Duodenal mucosa (tissue), 2 donors: ENCODE measurements around the gene NECTIN1.

Source experiments
- H3K27ac ChIP-seq: one replicate; pipeline ENCODE4 v1.7.0; 2013; ENCODE audit warnings: low read depth, low read length
- H3K27me3 ChIP-seq, 2 donors: one replicate each; pipeline ENCODE4 v1.7.0; 2013; ENCODE audit warnings: low read length in 2 of 2, control low read depth in 1 of 2; ENCODE audit not compliant: insufficient read depth in 2 of 2, control insufficient read depth in 1 of 2
- H3K36me3 ChIP-seq, 2 donors: one replicate each; pipeline ENCODE4 v1.7.0; 2013; ENCODE audit warnings: low read length in 2 of 2, control low read depth in 1 of 2; ENCODE audit not compliant: insufficient read depth in 2 of 2, control insufficient read depth in 1 of 2
- H3K4me1 ChIP-seq, 2 donors: one replicate each; pipeline ENCODE4 v1.7.0; 2013; ENCODE audit warnings: low read length in 2 of 2, control low read depth in 1 of 2; ENCODE audit not compliant: insufficient read depth in 2 of 2, control insufficient read depth in 1 of 2
- H3K4me3 ChIP-seq, 2 donors: one replicate each; pipeline ENCODE4 v1.7.0; 2013; ENCODE audit warnings: low read length in 2 of 2, low read depth in 1 of 2
- H3K9ac ChIP-seq, 2 donors: one replicate each; pipeline ENCODE4 v1.7.0; 2013; ENCODE audit warnings: low read length in 2 of 2, low read depth in 1 of 2
- H3K9me3 ChIP-seq, 2 donors: one replicate each; pipeline ENCODE4 v1.7.0; 2013; ENCODE audit warnings: low read length in 2 of 2, control low read depth in 1 of 2; ENCODE audit not compliant: control insufficient read depth in 1 of 2

NECTIN1 gene

GRCh38 chr11:119745112-119745511 is 16.1 kb upstream of the NECTIN1 start:
- H3K4me1 ChIP-seq: peaks cover 23 to 31% of the 10 kb centered on the region in 2 donors
- H3K27me3 ChIP-seq: peaks cover 11 to 12% of the 10 kb centered on the region in 2 donors
- no peak overlapping the region for H3K9ac ChIP-seq
- no peaks in the 10 kb centered on the region for H3K9me3 ChIP-seq
- no peaks in the 10 kb centered on the region for H3K36me3 ChIP-seq
- H3K4me3 ChIP-seq: no peak overlapping the region
- no peak overlapping the region for H3K27ac ChIP-seq

GRCh38 chr11:119744577-119744976 is 15.6 kb upstream of the NECTIN1 start:
- Histone ChIP-seq H3K27me3 (peaks cover 9 to 12% of the 10 kb centered on the region in 2 donors), H3K27ac (no peak overlapping the region), H3K9me3 (no peaks in the 10 kb centered on the region), H3K4me3 (no peak overlapping the region), H3K9ac (no peak overlapping the region), H3K4me1 (peaks cover 28 to 35% of the 10 kb centered on the region in 2 donors), H3K36me3 (no peaks in the 10 kb centered on the region)

- Histone ChIP-seq H3K9me3 (no peaks in the 10 kb centered on the region), H3K36me3 (no peaks in the 10 kb centered on the region), H3K27me3 (peaks cover 9 to 12% of the 10 kb centered on the region in 2 donors), H3K27ac (no peak overlapping the region), H3K9ac (no peak overlapping the region), H3K4me1 (peaks cover 42 to 50% of the 10 kb centered on the region in 2 donors), H3K4me3 (peak overlapping the region in 1 of 2 donors; percentile 40)
These were observed 14.0 kb upstream of the NECTIN1 start for GRCh38 chr11:119743006-119743405.

GRCh38 chr11:119742263-119742861 is 13.4 kb upstream of the NECTIN1 start:
- peaks cover 9 to 12% of the 10 kb centered on the region in 2 donors for H3K27me3 ChIP-seq

GRCh38 chr11:119741369-119742262 is 12.6 kb upstream of the NECTIN1 start:
- no peak overlapping the region for H3K27ac ChIP-seq
- H3K9ac ChIP-seq: no peak overlapping the region
- H3K4me1 ChIP-seq: peaks cover 55 to 61% of the 10 kb centered on the region in 2 donors
- no peaks in the 10 kb centered on the region for H3K9me3 ChIP-seq
- H3K27me3 ChIP-seq: peaks cover 9 to 12% of the 10 kb centered on the region in 2 donors
- H3K4me3 ChIP-seq: no peak overlapping the region
- no peaks in the 10 kb centered on the region for H3K36me3 ChIP-seq

More at GRCh38 chr11:119742263-119742861, 13.4 kb upstream of the NECTIN1 start:
- Histone ChIP-seq H3K4me3 (peak overlapping the region in 1 of 2 donors; percentile 40), H3K27ac (no peak overlapping the region), H3K9me3 (no peaks in the 10 kb centered on the region), H3K4me1 (peaks cover 49 to 56% of the 10 kb centered on the region in 2 donors), H3K36me3 (no peaks in the 10 kb centered on the region), H3K9ac (no peak overlapping the region)

- peak overlapping the region; percentile 4 for H3K27ac ChIP-seq
These were observed 11.0 kb upstream of the NECTIN1 start for GRCh38 chr11:119739975-119740374.

GRCh38 chr11:119739021-119739703 is 10.2 kb upstream of the NECTIN1 start:
- H3K9me3 ChIP-seq: no peaks in the 10 kb centered on the region
- peak overlapping the region in 1 of 2 donors; percentile 57 for H3K9ac ChIP-seq
- H3K4me1 ChIP-seq: peaks cover 61 to 67% of the 10 kb centered on the region in 2 donors
- H3K4me3 ChIP-seq: no peak overlapping the region
- peaks cover 5 to 12% of the 10 kb centered on the region in 2 donors for H3K27me3 ChIP-seq
- no peak overlapping the region for H3K27ac ChIP-seq
- H3K36me3 ChIP-seq: no peaks in the 10 kb centered on the region

More at GRCh38 chr11:119739975-119740374, 11.0 kb upstream of the NECTIN1 start:
- no peaks in the 10 kb centered on the region for H3K36me3 ChIP-seq
- H3K4me1 ChIP-seq: peaks cover 55 to 61% of the 10 kb centered on the region in 2 donors
- peaks cover 9 to 12% of the 10 kb centered on the region in 2 donors for H3K27me3 ChIP-seq
- H3K9ac ChIP-seq: no peak overlapping the region
- H3K4me3 ChIP-seq: no peak overlapping the region
- H3K9me3 ChIP-seq: no peaks in the 10 kb centered on the region

GRCh38 chr11:119738059-119738439 is 9.0 kb upstream of the NECTIN1 start:
- Histone ChIP-seq H3K27ac (no peak overlapping the region), H3K9me3 (no peaks in the 10 kb centered on the region), H3K9ac (peak overlapping the region in 1 of 2 donors; percentile 43), H3K4me3 (peak overlapping the region in 1 of 2 donors; percentile 21), H3K4me1 (peaks cover 61 to 62% of the 10 kb centered on the region in 2 donors), H3K27me3 (peaks cover 5 to 8% of the 10 kb centered on the region in 2 donors), H3K36me3 (no peaks in the 10 kb centered on the region)

GRCh38 chr11:119737366-119738058 is 8.5 kb upstream of the NECTIN1 start:
- peaks cover 56% of the 10 kb centered on the region in 2 donors for H3K4me1 ChIP-seq
- no peak overlapping the region for H3K4me3 ChIP-seq
- peak overlapping the region in 1 of 2 donors; percentile 43 for H3K9ac ChIP-seq
- H3K9me3 ChIP-seq: no peaks in the 10 kb centered on the region
- peaks cover 2 to 6% of the 10 kb centered on the region in 2 donors for H3K27me3 ChIP-seq
- H3K36me3 ChIP-seq: no peaks in the 10 kb centered on the region
- no peak overlapping the region for H3K27ac ChIP-seq
